ENCODE measurements around the gene RD3L.
"Not testable (repeated sequence)": the region's sequence is repeated elsewhere in the genome, so short reads cannot be mapped to it uniquely, and the experiment has no call there.

DNA sequence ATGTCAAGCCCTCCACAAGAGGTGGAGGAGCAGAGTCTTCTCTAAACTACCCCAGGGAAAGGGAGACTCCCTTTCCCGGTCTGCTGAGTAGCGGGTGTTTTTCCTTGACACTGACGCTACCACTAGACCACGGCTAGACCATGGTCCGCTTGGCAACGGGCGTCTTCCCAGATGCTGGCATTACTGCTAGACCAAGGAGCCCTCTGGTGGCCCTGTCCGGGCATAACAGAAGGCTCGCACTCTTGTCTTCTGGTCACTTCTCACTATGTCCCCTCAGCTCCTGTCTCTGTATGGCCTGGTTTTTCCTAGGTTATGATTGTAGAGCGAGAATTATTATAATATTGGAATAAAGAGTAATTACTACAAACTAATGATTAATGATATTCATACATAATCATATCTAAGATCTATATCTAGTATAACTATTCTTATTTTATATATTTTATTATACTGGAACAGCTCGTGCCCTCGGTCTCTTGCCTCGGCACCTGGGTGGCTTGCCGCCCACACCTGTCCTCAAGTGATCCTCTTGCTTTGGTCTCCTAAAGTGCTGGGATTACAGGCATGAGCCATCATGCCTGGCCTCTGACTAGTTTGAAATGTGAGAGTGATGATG, 38.4 kb upstream of the RD3L start:
- TF ChIP-seq, protein P1, sequence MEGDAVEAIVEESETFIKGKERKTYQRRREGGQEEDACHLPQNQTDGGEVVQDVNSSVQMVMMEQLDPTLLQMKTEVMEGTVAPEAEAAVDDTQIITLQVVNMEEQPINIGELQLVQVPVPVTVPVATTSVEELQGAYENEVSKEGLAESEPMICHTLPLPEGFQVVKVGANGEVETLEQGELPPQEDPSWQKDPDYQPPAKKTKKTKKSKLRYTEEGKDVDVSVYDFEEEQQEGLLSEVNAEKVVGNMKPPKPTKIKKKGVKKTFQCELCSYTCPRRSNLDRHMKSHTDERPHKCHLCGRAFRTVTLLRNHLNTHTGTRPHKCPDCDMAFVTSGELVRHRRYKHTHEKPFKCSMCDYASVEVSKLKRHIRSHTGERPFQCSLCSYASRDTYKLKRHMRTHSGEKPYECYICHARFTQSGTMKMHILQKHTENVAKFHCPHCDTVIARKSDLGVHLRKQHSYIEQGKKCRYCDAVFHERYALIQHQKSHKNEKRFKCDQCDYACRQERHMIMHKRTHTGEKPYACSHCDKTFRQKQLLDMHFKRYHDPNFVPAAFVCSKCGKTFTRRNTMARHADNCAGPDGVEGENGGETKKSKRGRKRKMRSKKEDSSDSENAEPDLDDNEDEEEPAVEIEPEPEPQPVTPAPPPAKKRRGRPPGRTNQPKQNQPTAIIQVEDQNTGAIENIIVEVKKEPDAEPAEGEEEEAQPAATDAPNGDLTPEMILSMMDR (optimal IDR thresholded peaks at IDR 0.05 in 1 of 3, IDR thresholded peaks at IDR 0.05 in 1 of 3, conservative IDR thresholded peaks at IDR 0.05 in 1 of 3; ENCODE audit: extremely low read depth in 1 of 3, insufficient read depth in 2 of 3, low read length in 3 of 3): peak in 2 of 3 experiments; percentile 27 to 30
- not testable (repeated sequence) for TF ChIP-seq EZH2 (IDR thresholded peaks at IDR 0.05; ENCODE audit: low read length)

Data from keratinocyte (primary cell).